Measurements from ENCODE around the gene GRIK1.

- no peak for TF ChIP-seq CTCF (IDR thresholded peaks at IDR 0.05; ENCODE audit: low read depth, low read length, poor library complexity, severe bottlenecking)
- TF ChIP-seq EZH2phosphoT487 (IDR thresholded peaks at IDR 0.05; ENCODE audit: borderline replicate concordance, low read length): no peak
Observed at GRCh38 chr21:29689753-29690152, 250.0 kb downstream of the GRIK1 start.

All from DOHH2 (cell line).